Measurements from ENCODE around the gene HPD. TPM values are rescaled to one million over a fixed set of nuclear protein-coding genes. Genes with fewer than 3 reads are reported as not detected.

The HPD gene
- polyA plus RNA-seq, 1 of the 3 experiments (the other 2 are of a cell fraction): 1.9 TPM

DNA sequence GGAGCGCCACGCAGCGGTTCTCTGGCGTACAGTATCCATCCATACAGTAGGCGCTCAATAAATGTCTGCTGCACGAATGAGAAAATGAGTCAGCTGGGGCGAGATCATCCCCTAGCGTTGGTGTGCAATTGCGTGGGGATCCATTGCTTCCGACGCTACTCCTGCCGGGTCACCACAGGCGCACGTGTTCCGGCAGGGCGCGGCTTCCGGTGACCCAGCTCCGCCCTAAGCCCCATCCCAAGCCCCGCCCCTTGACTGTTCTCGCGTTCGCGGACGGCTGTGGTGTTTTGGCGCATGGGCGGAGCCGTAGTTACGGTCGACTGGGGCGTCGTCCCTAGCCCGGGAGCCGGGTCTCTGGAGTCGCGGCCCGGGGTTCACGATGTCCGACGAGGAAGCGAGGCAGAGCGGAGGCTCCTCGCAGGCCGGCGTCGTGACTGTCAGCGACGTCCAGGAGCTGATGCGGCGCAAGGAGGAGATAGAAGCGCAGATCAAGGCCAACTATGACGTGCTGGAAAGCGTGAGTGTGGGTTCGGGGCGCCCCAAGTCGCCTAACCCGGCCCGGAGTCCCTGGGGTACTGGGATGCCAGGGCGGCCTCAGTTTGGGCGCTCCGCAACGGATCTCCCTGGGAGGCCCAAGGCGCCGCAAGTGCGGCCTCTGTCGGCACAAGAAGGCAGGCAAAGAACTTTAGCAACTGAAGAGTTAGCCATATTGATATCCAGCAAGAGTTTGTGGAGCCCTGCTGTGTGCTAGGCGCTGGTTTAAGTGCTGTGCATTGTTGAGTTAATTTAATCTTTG, 30.0 kb upstream of the HPD start, which contains the start of gene PSMD9 (continued):
- TF ChIP-seq NFIC (IDR thresholded peaks at IDR 0.05; ENCODE audit: borderline replicate concordance): 0 out of 2 replicates have a peak, but pooled peaks have one; percentile 7
- TF ChIP-seq TEAD4 (IDR thresholded peaks at IDR 0.05; ENCODE audit: borderline replicate concordance, insufficient read depth): no peak
- TF ChIP-seq RXRA (IDR thresholded peaks at IDR 0.05; ENCODE audit: borderline replicate concordance, low read depth): no peak
- TF ChIP-seq TCF12 (IDR thresholded peaks at IDR 0.05): peak; percentile 25; the same call in 1 of the 2 replicates
- peak; percentile 95 for TF ChIP-seq MXI1 (IDR thresholded peaks at IDR 0.05; ENCODE audit: low read depth, low read length)
- peak; percentile 81 for TF ChIP-seq RCOR1 (IDR thresholded peaks at IDR 0.05; ENCODE audit: low read length)
- no peak for TF ChIP-seq FOXM1 (IDR thresholded peaks at IDR 0.05; ENCODE audit: low read depth)
- TF ChIP-seq ELF1 (IDR thresholded peaks at IDR 0.05): peak; percentile 75
- TF ChIP-seq YY1 (IDR thresholded peaks at IDR 0.05; ENCODE audit: low read depth): peak; percentile 76; the same call in 1 of the 2 replicates
- peak; percentile 53 for TF ChIP-seq SMC3 (IDR thresholded peaks at IDR 0.05; ENCODE audit: low read depth, low read length)
- peak; percentile 56; the same call in 1 of the 2 replicates for TF ChIP-seq FOSL2 (IDR thresholded peaks at IDR 0.05; ENCODE audit: borderline replicate concordance, low read depth)
- TF ChIP-seq, protein P1, sequence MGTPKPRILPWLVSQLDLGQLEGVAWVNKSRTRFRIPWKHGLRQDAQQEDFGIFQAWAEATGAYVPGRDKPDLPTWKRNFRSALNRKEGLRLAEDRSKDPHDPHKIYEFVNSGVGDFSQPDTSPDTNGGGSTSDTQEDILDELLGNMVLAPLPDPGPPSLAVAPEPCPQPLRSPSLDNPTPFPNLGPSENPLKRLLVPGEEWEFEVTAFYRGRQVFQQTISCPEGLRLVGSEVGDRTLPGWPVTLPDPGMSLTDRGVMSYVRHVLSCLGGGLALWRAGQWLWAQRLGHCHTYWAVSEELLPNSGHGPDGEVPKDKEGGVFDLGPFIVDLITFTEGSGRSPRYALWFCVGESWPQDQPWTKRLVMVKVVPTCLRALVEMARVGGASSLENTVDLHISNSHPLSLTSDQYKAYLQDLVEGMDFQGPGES (IDR thresholded peaks at IDR 0.05; ENCODE audit: low read depth, low read length): no peak
- peak; percentile 35; the same call in 1 of the 2 replicates for TF ChIP-seq JUND (IDR thresholded peaks at IDR 0.05)
- no peak for TF ChIP-seq GATA2 (CRISPR knock-in tag; IDR thresholded peaks at IDR 0.05)

DNA sequence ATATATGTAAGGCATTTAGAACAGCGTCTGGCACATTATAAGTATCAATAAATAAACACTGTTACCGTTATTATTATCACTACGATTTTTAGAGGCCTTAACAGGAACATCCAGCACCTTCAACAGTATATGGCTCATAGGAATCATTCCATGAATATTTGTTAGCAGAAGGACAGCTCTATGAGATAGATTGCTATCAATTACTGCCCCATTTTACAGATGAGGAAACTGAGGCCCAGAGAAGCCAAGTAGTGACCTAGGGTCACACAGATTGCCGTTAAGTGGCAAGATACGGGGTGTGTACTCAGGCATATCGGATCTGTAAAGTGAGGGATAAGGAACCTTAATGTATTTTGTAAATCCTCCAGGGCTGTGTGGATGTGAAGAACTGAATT, 29.4 kb upstream of the HPD start:
- peak overlapping the region; percentile 39 to 94; a peak in 3 of 4 replicates for H3K27ac ChIP-seq (ENCODE audit: low read depth in 2 of 2, low read length in 1 of 2)
- no peak for TF ChIP-seq JUND (IDR thresholded peaks at IDR 0.05)
- TF ChIP-seq MEF2A (IDR thresholded peaks at IDR 0.05; ENCODE audit: borderline replicate concordance, low read depth): no peak
- TF ChIP-seq EZH2phosphoT487 (IDR thresholded peaks at IDR 0.05; ENCODE audit: borderline replicate concordance, low read depth): no peak
- no peak for TF ChIP-seq FOSL2 (IDR thresholded peaks at IDR 0.05; ENCODE audit: borderline replicate concordance, low read depth)
- TF ChIP-seq, protein P2, sequence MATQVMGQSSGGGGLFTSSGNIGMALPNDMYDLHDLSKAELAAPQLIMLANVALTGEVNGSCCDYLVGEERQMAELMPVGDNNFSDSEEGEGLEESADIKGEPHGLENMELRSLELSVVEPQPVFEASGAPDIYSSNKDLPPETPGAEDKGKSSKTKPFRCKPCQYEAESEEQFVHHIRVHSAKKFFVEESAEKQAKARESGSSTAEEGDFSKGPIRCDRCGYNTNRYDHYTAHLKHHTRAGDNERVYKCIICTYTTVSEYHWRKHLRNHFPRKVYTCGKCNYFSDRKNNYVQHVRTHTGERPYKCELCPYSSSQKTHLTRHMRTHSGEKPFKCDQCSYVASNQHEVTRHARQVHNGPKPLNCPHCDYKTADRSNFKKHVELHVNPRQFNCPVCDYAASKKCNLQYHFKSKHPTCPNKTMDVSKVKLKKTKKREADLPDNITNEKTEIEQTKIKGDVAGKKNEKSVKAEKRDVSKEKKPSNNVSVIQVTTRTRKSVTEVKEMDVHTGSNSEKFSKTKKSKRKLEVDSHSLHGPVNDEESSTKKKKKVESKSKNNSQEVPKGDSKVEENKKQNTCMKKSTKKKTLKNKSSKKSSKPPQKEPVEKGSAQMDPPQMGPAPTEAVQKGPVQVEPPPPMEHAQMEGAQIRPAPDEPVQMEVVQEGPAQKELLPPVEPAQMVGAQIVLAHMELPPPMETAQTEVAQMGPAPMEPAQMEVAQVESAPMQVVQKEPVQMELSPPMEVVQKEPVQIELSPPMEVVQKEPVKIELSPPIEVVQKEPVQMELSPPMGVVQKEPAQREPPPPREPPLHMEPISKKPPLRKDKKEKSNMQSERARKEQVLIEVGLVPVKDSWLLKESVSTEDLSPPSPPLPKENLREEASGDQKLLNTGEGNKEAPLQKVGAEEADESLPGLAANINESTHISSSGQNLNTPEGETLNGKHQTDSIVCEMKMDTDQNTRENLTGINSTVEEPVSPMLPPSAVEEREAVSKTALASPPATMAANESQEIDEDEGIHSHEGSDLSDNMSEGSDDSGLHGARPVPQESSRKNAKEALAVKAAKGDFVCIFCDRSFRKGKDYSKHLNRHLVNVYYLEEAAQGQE (IDR thresholded peaks at IDR 0.05; ENCODE audit: low read depth, low read length): no peak
- TF ChIP-seq NRF1 (IDR thresholded peaks at IDR 0.05; ENCODE audit: low read depth, low read length): no peak
- TF ChIP-seq RXRA (IDR thresholded peaks at IDR 0.05; ENCODE audit: borderline replicate concordance, low read depth): no peak
- 0 out of 2 replicates have a peak, but pooled peaks have one; percentile 57 for TF ChIP-seq SMC3 (IDR thresholded peaks at IDR 0.05; ENCODE audit: low read depth, low read length)
- TF ChIP-seq NFIC (IDR thresholded peaks at IDR 0.05; ENCODE audit: borderline replicate concordance): no peak
- TF ChIP-seq, protein P3, sequence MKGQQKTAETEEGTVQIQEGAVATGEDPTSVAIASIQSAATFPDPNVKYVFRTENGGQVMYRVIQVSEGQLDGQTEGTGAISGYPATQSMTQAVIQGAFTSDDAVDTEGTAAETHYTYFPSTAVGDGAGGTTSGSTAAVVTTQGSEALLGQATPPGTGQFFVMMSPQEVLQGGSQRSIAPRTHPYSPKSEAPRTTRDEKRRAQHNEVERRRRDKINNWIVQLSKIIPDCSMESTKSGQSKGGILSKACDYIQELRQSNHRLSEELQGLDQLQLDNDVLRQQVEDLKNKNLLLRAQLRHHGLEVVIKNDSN (IDR thresholded peaks at IDR 0.05; ENCODE audit: borderline replicate concordance, low read depth): no peak
- TF ChIP-seq, protein P4, sequence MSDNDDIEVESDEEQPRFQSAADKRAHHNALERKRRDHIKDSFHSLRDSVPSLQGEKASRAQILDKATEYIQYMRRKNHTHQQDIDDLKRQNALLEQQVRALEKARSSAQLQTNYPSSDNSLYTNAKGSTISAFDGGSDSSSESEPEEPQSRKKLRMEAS (IDR thresholded peaks at IDR 0.05; ENCODE audit: low read depth): no peak
- TF ChIP-seq RFX5 (IDR thresholded peaks at IDR 0.05; ENCODE audit: low read length): no peak
- TF ChIP-seq, protein P5, sequence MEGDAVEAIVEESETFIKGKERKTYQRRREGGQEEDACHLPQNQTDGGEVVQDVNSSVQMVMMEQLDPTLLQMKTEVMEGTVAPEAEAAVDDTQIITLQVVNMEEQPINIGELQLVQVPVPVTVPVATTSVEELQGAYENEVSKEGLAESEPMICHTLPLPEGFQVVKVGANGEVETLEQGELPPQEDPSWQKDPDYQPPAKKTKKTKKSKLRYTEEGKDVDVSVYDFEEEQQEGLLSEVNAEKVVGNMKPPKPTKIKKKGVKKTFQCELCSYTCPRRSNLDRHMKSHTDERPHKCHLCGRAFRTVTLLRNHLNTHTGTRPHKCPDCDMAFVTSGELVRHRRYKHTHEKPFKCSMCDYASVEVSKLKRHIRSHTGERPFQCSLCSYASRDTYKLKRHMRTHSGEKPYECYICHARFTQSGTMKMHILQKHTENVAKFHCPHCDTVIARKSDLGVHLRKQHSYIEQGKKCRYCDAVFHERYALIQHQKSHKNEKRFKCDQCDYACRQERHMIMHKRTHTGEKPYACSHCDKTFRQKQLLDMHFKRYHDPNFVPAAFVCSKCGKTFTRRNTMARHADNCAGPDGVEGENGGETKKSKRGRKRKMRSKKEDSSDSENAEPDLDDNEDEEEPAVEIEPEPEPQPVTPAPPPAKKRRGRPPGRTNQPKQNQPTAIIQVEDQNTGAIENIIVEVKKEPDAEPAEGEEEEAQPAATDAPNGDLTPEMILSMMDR (IDR thresholded peaks at IDR 0.05): no peak
- TF ChIP-seq GATA2 (CRISPR knock-in tag; IDR thresholded peaks at IDR 0.05): peak; percentile 66; the same call in 1 of the 2 replicates
- TF ChIP-seq FOXM1 (IDR thresholded peaks at IDR 0.05; ENCODE audit: low read depth): no peak
- TF ChIP-seq YY1 (IDR thresholded peaks at IDR 0.05; ENCODE audit: low read depth): no peak
- peaks cover 0 to 12% of the 10 kb centered on the region in 2 experiments for H3K36me3 ChIP-seq (replicated peaks in 1 of 2; ENCODE audit: control insufficient read depth in 1 of 2, insufficient read depth in 2 of 2, low read length in 1 of 2)
- H3K27me3 ChIP-seq (ENCODE audit: insufficient read depth): no peaks in the 10 kb centered on the region
- peaks cover 23% of the 10 kb centered on the region for H3F3A ChIP-seq (replicated peaks; ENCODE audit: insufficient read depth)
- peak overlapping the region; percentile 78 for H2AFZ ChIP-seq (ENCODE audit: low read depth)
- H3K9me2 ChIP-seq: no peaks in the 10 kb centered on the region
- 54% methylated on average over 6 of the region's 6 CpGs for WGBS (ENCODE audit: low lambda C conversion rate)
- H3K9me3 ChIP-seq: no peaks in the 10 kb centered on the region
- POLR2A ChIA-PET: interaction anchor here (0.6 to 2.7 kb wide), 9 partner anchors 8 to 176 kb away, joined by 3 to 34 read pairs (median 4); partner anchors contain the start of genes RHOF and TMEM120B
- peak overlapping the region; percentile 68 to 86 for H3K4me3 ChIP-seq (ENCODE audit: low read depth in 2 of 2, low read length in 1 of 2)
- H3K4me1 ChIP-seq (ENCODE audit: control insufficient read depth in 1 of 2, insufficient read depth in 2 of 2, low read depth in 1 of 2, low read length in 1 of 2): peaks cover 4 to 5% of the 10 kb centered on the region in 2 experiments; a peak in 3 of 4 replicates
- CTCF ChIA-PET: interaction anchor here (0.6 to 10.2 kb wide), 23 partner anchors 12 to 170 kb away, joined by 3 to 186 read pairs (median 5); partner anchors contain the start of genes RHOF and SETD1B
- H3K79me2 ChIP-seq (ENCODE audit: insufficient read depth): peaks cover 44% of the 10 kb centered on the region
- DNase-seq: no peak
- H3K9ac ChIP-seq: 0 out of 2 replicates have a peak overlapping the region, but pooled peaks have one; percentile 30
- H4K20me1 ChIP-seq (ENCODE audit: insufficient read depth): no peaks in the 10 kb centered on the region; the same call in 1 of the 2 replicates
- H3K4me2 ChIP-seq: peak overlapping the region; percentile 67
